Measurements from ENCODE around the gene ADAMTSL3.
A peak's percentile ranks its signal among the peaks of the same experiment; 100 is the strongest.
"Not testable (repeated sequence)": the region's sequence is repeated elsewhere in the genome, so short reads cannot be mapped to it uniquely, and the experiment has no call there.

Gene ADAMTSL3

GRCh38 chr15:83697716-83698115, 43.8 kb downstream of the ADAMTSL3 start:
- no peak for DNase-seq (ENCODE audit: low read depth in 2 of 2)

- no peak for DNase-seq (ENCODE audit: low read depth in 2 of 2)
These were observed 44.4 kb downstream of the ADAMTSL3 start for GRCh38 chr15:83698294-83698693.

GRCh38 chr15:83699028-83699427, 45.1 kb downstream of the ADAMTSL3 start:
- no peak for DNase-seq (ENCODE audit: low read depth in 2 of 2)

DNA sequence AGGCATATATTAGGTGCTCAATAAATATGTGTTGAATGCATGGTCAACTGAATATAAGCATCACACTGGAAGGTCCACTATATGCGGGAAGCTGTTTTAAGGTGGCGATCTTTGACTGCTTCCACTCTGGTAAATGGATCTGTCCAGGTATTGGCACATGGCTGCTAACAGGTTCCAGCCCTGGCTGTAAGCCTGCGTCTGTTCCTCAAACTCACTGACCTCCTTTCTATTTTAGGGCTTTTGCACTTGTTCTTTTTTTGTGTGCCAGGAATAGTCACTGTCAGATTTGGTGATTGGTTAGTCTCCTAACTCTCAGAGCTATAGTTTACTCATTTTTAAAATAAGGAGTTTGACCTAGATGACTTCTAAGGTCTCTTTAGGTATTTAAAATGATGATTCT, 46.2 kb downstream of the ADAMTSL3 start:
- no peak for DNase-seq (ENCODE audit: low read depth in 2 of 2)

GRCh38 chr15:83702314-83702713, 48.4 kb downstream of the ADAMTSL3 start:
- DNase-seq (ENCODE audit: low read depth in 2 of 2), result not testable (repeated sequence)

DNA sequence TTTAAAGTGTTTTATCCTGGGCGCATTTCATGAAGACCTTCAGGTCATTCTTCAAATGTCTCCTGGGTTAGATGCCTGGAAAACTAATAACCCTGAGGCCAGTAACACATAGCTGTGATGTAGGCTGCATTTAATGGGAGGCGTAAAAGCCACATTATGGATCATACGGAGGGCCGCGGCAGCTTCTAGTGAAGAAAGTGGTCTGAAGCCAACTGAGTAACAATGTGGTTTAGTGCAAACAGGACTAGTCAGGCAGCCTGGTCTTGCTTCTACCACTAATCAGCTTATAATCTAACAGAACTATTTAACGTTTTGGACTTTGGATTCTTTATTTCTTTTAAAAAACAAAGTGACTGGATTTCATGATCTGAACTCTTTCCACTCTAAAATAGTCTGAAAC, 54.4 kb downstream of the ADAMTSL3 start:
- DNase-seq (ENCODE audit: low read depth in 2 of 2), result no peak

DNA sequence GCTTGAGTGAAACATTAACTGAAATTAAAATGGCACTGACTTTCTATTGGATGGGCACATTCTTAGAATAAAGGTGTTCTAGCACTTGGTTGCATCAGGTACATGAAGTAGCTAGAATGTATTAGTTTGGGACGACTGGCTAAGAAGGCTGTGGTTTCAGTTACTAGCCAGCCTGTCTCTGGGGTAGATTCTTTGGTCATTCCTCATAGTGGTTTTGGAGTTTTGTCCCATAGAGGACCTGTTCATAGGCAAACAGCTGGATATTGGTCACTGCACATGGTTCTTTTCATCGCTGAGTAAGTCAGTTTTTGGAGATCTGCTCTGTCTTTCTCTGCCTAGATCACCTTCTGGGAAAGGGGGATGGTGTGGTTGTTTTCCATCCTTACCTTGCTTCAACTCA, 55.3 kb downstream of the ADAMTSL3 start:
- no peak for DNase-seq (ENCODE audit: low read depth in 2 of 2)

DNA sequence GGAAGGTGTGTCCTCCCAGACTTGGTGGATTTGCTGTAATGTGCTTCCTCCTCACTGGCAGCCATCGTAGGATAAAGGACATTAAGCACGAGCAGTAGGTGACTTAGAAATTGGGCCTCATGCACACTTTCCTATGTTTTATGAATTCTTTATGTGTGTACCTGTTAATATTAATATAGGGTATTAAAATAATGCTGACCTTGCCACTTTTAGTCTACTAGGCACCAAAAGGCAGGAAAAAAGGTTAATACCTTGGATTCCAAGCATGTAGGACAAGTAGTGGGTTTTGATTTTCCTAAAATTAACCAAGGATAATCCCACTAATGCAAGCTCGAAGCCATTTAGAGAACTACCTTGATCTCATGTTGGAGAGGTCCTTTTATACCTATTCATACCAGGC, 55.9 kb downstream of the ADAMTSL3 start:
- DNase-seq (ENCODE audit: low read depth in 2 of 2), result no peak

GRCh38 chr15:83710452-83710851, 56.5 kb downstream of the ADAMTSL3 start:
- no peak for DNase-seq (ENCODE audit: low read depth in 2 of 2)

DNA sequence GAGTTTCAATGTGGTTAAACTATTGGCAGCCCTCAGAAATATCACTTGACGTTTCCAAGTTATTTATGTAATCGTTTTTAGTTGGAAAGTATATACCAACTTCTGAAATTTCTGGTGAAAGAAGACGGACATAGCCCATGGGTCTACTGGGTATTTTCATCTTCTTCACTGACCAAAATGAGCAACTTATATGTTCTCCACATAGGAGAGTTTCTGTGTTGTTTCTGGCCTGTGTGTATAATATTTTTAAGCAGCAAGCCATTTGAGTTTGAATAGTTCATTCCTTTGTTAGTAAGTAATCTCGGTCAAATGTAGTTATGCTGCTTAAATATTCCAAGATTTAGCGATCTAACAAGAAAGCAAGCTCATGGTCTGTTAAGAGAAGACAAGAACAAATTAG, 57.3 kb downstream of the ADAMTSL3 start:
- no peak for DNase-seq (ENCODE audit: low read depth in 2 of 2)

DNA sequence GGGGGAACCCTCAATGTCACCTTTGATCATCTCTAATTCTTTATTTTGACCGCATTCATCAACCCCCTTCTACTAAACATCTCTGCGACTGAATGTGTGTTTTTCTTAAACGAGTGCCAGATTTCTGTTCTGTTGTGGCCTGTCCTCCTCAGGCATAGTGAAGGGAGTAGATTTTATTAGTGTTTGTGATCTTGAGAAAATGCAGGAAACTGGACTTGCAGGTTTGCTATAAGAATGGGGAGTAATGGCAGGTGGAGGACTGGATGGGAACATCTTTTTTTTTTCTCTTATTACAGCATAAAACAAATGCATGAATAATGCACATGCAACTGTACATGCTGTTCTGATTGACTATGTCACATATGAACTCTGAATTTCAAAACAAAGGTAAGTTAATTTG, 59.3 kb downstream of the ADAMTSL3 start:
- DNase-seq (ENCODE audit: low read depth in 2 of 2), result no peak

- DNase-seq (ENCODE audit: low read depth in 2 of 2), result no peak
These were observed 61.2 kb downstream of the ADAMTSL3 start for GRCh38 chr15:83714939-83715628.

GRCh38 chr15:83716605-83717004, 62.7 kb downstream of the ADAMTSL3 start:
- no peak for DNase-seq (ENCODE audit: low read depth in 2 of 2)

- no peak for DNase-seq (ENCODE audit: low read depth in 2 of 2)
These were observed 63.1 kb downstream of the ADAMTSL3 start for GRCh38 chr15:83717010-83717409.

DNA sequence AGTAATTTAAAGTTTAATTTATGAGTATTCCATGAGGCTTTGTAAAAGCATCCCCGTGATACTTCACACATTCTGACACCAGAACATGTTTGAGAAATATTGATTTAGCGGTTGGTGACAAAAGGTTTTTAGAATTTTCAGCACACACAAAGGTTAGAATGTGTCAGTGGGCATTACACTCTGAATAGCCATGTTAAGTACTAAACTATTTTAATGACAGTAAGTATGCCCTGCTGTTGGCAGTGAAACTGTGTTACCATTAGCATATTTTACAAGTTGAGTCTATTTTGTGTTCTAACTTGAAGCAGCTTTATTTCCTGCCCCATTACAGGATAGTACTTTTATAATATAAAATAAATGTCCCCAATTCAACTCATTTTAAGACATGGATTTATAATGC, 66.5 kb downstream of the ADAMTSL3 start:
- DNase-seq (ENCODE audit: low read depth in 2 of 2), result no peak

DNA sequence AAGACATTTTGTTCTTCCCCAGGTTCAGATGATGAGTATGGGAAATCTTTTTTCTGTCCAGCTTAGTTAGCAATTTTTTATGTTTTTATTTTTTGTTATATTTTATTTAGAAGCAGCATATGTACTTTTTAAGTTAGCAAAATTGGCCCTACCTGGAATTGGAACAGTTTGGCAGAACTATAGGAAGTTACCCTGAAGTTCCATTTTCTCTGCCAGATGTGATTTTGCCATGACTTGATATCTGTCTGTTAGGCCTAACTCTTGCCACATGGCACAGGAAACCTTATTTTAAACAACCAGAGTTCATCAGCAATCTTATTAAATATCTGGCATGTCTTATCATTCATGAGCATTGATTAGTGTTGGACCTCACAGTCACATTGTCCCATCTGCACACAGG, 67.1 kb downstream of the ADAMTSL3 start:
- no peak for DNase-seq (ENCODE audit: low read depth in 2 of 2)

GRCh38 chr15:83721981-83722380, 68.1 kb downstream of the ADAMTSL3 start:
- no peak for DNase-seq (ENCODE audit: low read depth in 2 of 2)

DNA sequence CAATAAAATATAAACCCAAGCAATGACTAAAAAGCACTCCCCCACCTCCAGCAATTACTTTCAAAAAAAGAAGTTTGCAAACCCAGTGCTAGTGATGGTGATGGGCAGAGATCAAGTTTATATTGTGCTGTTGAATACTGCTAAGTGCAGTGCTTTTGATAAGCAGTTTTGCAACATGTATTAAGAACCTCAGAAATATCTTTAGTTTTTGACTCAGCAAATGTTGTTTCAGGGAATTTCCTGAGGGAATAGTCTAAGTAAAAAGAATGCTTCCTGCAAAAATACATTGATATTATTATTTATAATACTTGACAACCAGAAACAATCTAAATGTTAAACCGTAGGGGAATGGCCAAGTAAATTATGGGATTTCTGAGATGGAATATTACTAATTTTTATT, 69.3 kb downstream of the ADAMTSL3 start:
- DNase-seq (ENCODE audit: low read depth in 2 of 2), result no peak

GRCh38 chr15:83732196-83732595, 78.3 kb downstream of the ADAMTSL3 start:
- no peak for DNase-seq (ENCODE audit: low read depth in 2 of 2)

DNA sequence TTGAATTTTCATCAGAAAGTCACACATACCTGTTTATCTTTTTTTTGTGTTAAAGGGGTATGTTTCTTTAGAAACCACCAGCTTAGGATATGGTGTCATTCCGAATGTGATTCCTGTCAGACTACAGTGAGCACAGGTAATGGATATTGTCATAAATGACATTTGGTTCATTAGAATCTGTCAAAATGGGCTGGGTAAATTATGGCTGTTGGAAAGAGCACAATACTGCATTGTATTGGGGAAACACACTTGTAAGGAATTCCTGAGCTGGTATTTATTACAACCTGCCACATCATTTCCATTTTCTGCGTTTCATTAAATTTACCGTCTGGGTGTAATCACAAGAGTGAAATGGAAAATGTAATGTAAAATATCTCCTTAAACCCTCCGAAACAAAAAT, 78.8 kb downstream of the ADAMTSL3 start:
- DNase-seq (ENCODE audit: low read depth in 2 of 2), result no peak

DNA sequence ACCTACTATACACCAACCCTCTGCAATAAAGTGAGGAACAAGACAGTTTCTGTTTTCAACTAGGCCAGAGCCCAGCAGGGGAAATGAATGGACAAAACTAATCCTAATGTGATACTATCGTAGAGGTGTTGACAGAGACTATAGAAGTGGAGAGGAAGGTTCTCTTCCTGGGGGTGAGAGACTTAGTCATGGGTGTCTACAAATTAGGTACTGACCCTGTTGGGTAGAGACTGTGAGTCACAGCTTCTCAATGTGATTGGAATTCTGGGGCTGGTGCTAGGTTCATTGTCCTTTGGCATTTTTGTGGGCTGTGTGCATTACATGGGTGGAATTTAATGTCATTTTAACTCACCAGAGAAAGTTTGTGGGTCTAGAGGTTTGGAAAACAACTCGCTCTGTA, 79.3 kb downstream of the ADAMTSL3 start:
- DNase-seq (ENCODE audit: low read depth in 2 of 2), result peak; percentile 35 to 50

DNA sequence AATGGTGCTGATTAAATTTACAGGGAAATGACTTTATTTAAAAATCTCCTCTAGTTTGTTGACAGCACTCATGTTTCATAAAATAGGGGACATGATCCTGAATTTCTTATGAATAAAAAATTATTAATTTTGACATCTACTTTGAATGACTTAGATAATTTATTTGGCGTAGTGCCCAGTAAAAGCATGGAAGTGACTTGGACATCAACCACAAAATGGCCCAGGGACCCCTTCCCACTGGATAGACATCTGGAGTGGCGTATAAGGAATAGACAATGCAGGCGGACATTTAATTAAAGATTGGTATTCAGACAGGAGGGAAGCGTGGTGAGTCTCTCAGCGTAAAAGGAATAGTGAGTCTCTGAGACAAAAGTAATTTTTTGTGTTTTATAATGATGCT, 79.8 kb downstream of the ADAMTSL3 start:
- DNase-seq (ENCODE audit: low read depth in 2 of 2), result no peak

- DNase-seq (ENCODE audit: low read depth in 2 of 2), result no peak
These were observed 80.6 kb downstream of the ADAMTSL3 start for GRCh38 chr15:83734487-83734886.

GRCh38 chr15:83739629-83740028, 85.7 kb downstream of the ADAMTSL3 start:
- no peak for DNase-seq (ENCODE audit: low read depth in 2 of 2)
